Right lobe of liver (tissue), 4 donors: ENCODE results near the gene IQUB.

ENCODE experiments used
- POLR2A ChIP-seq: fragments of 450-650 bp; IDR thresholded peaks from one replicate; pipeline ENCODE4 v1.6.1; 2017; ENCODE audit warnings: antibody characterized with exemption, mild to moderate bottlenecking
- TF ChIP-seq, protein P1 (sequence below), 4 donors: fragments of 200-600 bp in 3 of 4; fragments of 450-650 bp in 1 of 4; IDR thresholded peaks; one replicate each; pipeline versions ENCODE4 v1.5.1 to v1.8.0; 2016 to 2022; ENCODE audit warnings: antibody characterized with exemption in 4 of 4, mild to moderate bottlenecking in 2 of 4
- donor health status: DM: no; HTN: no; CAD: no.
- donor health status: DM: no; HTN: no; CAD: no.
- donor health status: DM: no; HTN: yes; CAD: no.

DNA sequence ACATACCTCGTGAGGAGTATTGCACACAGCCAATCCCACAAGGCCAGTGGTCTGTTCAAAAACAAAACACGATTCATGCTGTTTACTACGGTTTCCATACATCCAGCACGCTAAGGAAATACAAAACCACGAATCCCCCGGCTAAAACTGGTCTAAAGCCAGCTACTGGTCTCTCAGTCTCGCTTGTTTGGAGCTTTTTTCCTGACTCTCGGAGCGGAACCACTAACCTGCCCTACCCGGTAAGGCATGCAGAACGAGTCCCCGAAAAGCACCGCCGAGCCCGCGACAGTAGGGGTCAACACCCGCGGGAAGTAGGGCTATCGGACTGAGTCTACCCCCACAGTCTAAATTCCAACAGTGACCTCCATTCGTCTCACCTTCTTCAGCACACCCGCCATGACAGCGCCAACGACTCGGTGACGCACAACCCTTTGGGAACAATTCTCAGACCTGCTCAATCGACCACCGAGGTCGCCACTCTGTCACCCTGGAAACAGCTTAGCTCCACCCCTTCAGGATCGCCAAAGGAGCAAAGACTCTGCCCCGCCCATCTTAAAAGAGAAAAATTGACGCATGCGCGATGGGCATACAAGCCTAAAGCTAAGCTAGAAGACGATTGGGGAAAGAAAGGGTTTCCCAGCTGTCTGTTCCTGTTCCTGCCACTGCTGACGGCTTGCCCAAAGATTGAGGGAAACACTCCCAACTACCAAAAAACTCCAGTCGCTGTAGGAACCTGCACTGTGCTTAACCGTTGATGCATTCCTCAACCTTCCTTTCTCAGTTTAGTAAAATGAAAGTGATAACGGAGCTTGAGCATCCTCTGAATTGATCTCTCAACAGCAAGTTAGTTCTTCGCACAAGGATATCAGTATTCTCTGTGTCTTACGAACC is 23.2 kb upstream of the IQUB start, which contains the start of gene NDUFA5:
- TF ChIP-seq, protein P1, sequence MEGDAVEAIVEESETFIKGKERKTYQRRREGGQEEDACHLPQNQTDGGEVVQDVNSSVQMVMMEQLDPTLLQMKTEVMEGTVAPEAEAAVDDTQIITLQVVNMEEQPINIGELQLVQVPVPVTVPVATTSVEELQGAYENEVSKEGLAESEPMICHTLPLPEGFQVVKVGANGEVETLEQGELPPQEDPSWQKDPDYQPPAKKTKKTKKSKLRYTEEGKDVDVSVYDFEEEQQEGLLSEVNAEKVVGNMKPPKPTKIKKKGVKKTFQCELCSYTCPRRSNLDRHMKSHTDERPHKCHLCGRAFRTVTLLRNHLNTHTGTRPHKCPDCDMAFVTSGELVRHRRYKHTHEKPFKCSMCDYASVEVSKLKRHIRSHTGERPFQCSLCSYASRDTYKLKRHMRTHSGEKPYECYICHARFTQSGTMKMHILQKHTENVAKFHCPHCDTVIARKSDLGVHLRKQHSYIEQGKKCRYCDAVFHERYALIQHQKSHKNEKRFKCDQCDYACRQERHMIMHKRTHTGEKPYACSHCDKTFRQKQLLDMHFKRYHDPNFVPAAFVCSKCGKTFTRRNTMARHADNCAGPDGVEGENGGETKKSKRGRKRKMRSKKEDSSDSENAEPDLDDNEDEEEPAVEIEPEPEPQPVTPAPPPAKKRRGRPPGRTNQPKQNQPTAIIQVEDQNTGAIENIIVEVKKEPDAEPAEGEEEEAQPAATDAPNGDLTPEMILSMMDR (IDR thresholded peaks at IDR 0.05): no peak
- peak; percentile 52 for TF ChIP-seq POLR2A
